G401.6 (cell line): Measurements from ENCODE around the gene IL2RG.

Experiments used
- FAIRE-seq: peaks from 2 replicates; lab custom pipeline; 2012; peaks lifted over from hg19 to GRCh38; lab: Jason Lieb, UNC

The IL2RG gene

GRCh38 chrX:71107762-71108360, 3.5 kb downstream of the IL2RG start:
- no peak for FAIRE-seq

GRCh38 chrX:71107245-71107644, 4.1 kb downstream of the IL2RG start:
- FAIRE-seq: no peak

DNA sequence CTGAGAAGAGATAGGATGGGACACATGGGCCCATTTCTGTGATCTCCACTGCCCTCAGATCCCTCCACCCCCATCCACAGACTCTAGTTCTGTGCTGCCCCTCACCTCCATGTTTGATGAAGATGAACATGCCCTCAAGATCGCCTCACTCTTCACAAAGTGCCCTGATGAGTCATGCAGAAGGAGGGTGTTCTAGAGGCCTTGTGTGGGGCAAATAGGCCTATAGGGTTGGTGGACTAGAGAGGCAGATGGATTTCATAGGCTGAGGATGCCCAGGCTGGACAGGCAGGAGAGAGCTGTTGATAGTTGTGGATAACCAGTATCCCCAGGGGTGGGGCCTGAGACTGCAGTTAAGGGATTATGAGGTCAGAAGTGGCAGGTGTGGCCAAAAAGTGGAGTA, 5.0 kb downstream of the IL2RG start, which contains the start of gene CXorf65:
CXorf65 (minus strand) TSS at position 314 of the 400 bp plus-strand sequence; CDS start at position 130, 184 bp downstream.
- no peak for FAIRE-seq

- no peak for FAIRE-seq
These were observed 5.7 kb downstream of the IL2RG start for GRCh38 chrX:71105628-71106027.

- no peak for FAIRE-seq
These were observed 8.0 kb downstream of the IL2RG start for GRCh38 chrX:71103110-71103983.

DNA sequence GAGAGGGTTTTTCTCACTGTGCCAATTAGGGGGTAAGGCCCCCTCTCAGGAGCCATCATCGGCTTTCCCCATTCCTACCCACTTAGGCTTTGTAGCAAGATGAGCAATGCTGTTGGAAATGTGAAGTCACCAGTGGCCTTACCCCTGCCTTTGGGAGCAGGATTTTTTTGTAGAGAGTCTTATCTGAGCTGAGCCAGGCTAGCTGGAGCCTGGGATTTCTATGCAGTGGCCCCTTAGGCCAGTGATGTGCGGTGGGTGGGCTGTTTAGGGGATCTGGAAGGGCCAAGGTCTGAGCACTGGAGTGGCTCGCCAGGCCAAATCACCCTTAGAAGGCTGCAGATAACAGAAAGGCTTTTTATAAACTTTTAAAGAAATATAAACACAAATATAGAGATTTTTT, 9.1 kb downstream of the IL2RG start:
- FAIRE-seq: no peak

DNA sequence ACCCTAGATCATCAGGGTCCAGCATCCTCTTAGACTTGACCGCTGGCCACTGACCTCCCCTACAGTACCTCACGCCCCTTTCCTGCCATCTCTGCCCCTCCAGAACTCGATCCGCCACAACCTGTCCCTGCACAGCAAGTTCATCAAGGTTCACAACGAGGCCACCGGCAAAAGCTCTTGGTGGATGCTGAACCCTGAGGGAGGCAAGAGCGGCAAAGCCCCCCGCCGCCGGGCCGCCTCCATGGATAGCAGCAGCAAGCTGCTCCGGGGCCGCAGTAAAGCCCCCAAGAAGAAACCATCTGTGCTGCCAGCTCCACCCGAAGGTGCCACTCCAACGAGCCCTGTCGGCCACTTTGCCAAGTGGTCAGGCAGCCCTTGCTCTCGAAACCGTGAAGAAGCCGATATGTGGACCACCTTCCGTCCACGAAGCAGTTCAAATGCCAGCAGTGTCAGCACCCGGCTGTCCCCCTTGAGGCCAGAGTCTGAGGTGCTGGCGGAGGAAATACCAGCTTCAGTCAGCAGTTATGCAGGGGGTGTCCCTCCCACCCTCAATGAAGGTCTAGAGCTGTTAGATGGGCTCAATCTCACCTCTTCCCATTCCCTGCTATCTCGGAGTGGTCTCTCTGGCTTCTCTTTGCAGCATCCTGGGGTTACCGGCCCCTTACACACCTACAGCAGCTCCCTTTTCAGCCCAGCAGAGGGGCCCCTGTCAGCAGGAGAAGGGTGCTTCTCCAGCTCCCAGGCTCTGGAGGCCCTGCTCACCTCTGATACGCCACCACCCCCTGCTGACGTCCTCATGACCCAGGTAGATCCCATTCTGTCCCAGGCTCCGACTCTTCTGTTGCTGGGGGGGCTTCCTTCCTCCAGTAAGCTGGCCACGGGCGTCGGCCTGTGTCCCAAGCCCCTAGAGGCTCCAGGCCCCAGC, 10.5 kb downstream of the IL2RG start:
- no peak for FAIRE-seq

DNA sequence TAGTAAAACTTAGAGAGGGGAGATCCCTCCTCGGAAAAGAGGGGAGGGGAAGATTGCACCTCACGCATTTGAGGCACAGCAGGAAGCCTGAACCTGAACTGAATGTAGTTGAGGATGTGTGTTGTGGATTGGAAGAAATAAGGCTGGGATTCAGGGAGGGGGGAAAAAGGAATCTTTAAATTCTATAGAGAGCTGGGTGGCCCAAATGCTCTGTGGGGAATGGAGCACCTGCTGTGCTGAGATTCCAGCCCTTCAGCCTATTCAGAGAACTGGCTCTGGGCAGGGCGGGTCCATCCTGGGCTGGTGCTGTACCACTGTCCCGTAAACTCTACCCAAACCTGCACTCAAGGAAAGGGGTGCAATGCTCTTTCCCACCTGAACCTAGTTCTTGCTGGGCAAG, 11.6 kb downstream of the IL2RG start:
- FAIRE-seq: no peak

DNA sequence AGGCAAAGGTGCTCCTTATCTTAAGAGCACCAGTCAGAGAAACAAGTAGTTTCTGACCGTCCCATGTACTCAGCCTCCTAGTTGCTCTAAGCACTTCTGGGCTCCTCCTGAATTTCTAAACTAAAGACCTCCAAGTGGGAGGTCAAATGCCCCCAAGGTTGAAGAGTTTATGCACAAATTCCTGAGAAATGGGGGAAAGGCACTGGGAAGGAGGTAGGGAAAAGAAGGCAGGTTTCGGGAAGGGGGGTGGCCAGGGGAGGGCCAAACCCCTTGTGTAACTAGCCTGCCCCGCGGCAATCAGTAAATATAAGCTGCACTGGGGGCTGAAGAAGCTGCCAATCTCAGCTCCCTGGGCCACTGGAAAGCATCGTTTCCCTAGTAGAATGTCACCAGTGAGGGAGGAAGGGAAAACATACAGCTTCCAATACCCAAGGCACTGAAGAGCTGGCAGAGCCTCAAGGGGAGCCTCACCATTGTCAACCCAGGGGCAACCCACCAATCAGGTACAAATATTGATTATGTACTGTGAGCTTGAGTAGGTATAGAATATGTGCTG, 12.3 kb downstream of the IL2RG start:
- FAIRE-seq: no peak

DNA sequence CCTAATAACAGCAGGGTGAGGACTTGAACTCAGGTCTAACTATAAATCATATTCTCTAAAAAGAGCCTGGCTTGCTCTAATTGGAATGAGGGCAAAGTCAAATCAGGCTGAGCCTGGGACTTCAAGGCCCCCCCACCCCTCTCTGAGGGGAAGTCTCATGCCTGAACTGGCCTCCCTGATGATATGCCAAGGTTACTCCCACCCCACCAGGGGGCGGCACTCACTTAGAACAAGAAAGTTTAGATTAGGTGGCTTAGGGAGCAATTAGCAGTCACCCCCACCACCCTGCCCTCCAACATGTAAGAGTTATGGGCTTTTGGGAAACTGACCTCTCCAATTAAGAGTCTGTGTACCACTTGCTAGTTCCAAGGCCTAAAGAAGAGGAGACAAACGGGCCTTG, 13.1 kb downstream of the IL2RG start:
- no peak for FAIRE-seq

DNA sequence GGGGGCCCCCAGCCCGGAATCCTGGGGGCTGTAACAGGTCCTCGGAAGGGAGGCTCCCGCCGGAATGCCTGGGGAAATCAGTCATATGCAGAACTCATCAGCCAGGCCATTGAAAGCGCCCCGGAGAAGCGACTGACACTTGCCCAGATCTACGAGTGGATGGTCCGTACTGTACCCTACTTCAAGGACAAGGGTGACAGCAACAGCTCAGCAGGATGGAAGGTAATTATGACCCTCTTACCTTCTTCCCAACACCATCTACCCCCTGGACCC, 14.7 kb downstream of the IL2RG start:
- FAIRE-seq: no peak

- no peak for FAIRE-seq
These were observed 15.2 kb downstream of the IL2RG start for GRCh38 chrX:71095981-71096759.

- peak; percentile 73 for FAIRE-seq
These were observed 15.8 kb downstream of the IL2RG start, which contains the start of gene FOXO4 for GRCh38 chrX:71095555-71095980. TSS of gene FOXO4 (plus strand) at chrX:71095851. CDS start at chrX:71096529, 678 bp downstream.

GRCh38 chrX:71095033-71095432, 16.3 kb downstream of the IL2RG start:
- FAIRE-seq: no peak

DNA sequence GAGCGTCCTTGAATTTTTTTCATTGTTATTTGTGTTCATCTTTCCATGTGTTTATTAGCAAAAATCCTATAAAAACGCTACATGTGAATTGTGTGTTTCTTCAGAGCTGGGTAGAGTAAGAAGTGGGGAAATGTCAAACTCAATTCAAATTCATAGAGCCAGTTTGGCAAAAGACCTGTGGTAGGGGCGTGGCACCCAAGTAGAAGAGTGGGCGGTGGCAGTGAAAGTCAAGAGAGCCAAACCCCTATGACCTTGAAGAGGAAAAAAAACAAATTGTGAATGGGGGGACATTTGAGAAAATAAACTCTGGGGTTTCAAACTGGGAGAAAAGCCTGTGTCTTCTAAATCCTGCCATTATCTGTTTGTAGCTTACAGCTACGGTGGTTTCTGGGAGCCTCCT, 20.1 kb downstream of the IL2RG start:
- no peak for FAIRE-seq

GRCh38 chrX:71085900-71086299, 25.5 kb downstream of the IL2RG start:
- FAIRE-seq: no peak

DNA sequence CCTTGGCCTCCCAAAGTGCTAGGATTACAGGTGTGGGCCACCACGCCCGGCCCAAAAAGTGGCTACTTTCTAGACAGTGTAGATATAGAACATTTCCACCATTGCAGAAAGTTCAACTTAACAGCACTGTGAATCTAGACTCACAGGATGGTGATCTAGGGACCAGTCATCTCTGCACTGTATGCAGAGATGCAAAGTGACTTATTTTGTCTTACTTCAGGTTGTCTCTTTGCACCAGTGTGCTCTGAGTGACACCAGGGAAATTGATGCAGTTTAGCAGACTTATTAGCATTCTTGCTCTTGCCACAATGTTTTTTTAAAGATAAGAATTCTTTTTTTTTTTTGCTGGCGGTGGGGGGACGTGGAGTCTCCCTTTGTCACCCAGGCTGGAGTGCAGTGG, 28.6 kb downstream of the IL2RG start:
- no peak for FAIRE-seq

DNA sequence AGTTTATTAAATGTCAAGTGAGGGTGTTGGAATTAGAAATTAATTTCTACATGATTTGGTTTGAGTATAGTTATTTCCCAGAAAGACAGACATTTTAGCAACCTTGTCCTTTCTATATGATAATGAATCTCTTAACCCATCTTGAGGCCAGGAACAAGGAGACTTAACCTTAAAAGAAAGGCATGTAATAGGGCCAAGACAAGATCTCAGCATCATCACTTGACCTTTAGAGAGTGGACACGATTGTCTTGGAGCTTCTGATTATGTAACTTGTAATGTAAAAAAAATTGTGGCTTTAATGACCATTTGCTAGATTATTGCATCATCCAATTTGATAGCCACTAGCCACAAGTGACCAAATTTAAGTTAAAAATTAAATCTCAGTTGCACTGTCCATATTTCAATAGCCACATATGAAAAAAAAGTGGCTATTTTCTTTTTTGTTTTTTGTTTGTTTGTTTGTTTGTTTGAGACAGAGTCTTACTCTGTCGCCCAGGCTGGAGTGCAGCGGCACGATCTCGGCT, 29.2 kb downstream of the IL2RG start:
- no peak for FAIRE-seq

GRCh38 chrX:71081330-71082123, 29.9 kb downstream of the IL2RG start:
- FAIRE-seq: no peak

DNA sequence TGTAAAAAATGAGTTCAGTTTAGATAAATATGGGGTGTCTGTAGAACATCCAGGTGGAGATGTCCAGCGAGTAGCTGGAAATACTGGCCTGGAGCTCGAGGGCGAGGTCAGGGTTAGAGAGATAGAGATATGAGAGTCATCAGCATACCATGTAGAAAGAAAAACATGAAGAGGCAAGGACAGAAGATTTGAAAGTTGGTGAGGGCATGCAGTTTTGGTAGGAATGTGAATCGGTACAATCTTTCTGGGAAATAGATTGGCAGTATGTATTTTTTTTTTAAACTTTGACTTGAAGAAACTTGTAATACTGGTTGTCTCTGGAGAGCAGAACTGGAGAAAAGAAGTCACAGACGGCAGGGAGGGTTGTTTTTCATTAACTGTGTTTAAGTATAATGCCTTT, 40.8 kb downstream of the IL2RG start:
- FAIRE-seq: no peak
